ENCODE measurements around the gene OVOL2. TPM values are rescaled to one million over a fixed set of nuclear protein-coding genes. Genes with fewer than 3 reads are reported as not detected.

Gene OVOL2
- total and polyA plus RNA-seq, 4 donors: 0.13 to 0.17 TPM; not detected in 2

DNA sequence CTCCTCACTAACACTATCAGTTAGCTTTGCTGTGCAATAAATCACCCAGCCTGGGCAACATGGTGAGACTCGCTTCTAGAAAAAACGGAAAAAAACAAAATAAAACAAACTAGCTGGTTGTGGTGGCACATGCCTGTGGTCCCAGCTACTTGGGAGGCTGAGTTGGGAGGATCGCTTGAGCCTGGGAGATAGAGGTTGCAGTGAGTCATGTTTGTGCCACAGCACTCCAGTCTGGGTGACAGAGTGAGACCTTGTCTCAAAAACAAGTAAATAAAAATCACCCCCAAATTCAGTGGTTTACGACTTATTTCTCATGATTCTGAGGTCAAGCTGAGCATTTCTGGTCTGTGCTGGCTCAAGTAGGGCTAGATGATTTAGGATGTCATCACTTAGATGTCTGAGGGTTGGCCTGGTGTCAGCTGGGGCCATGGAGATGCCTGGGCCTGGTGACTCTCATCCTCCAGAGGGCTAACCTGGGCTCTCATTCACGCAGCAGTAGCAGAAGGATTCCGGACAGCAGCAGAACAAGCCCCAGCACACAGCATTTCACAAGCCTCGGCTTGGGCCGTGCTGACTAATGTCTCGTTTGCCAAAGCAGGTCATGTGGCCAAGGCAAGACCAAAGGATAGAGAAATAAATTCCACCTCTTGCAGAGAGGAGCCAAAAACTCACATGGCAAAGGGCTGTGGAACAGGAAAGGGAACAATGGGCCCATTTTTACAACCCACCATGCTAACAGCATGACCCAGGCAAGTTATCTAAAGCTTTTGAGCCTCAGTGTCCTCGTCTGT, 56.4 kb downstream of the OVOL2 start:
- TF ChIP-seq, protein P1, sequence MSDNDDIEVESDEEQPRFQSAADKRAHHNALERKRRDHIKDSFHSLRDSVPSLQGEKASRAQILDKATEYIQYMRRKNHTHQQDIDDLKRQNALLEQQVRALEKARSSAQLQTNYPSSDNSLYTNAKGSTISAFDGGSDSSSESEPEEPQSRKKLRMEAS (IDR thresholded peaks at IDR 0.05): peak; percentile 79
- no peak for TF ChIP-seq EGR1 (IDR thresholded peaks at IDR 0.05; ENCODE audit: low read depth in 2 of 2)
- TF ChIP-seq, protein P2, sequence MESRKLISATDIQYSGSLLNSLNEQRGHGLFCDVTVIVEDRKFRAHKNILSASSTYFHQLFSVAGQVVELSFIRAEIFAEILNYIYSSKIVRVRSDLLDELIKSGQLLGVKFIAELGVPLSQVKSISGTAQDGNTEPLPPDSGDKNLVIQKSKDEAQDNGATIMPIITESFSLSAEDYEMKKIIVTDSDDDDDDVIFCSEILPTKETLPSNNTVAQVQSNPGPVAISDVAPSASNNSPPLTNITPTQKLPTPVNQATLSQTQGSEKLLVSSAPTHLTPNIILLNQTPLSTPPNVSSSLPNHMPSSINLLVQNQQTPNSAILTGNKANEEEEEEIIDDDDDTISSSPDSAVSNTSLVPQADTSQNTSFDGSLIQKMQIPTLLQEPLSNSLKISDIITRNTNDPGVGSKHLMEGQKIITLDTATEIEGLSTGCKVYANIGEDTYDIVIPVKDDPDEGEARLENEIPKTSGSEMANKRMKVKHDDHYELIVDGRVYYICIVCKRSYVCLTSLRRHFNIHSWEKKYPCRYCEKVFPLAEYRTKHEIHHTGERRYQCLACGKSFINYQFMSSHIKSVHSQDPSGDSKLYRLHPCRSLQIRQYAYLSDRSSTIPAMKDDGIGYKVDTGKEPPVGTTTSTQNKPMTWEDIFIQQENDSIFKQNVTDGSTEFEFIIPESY (IDR thresholded peaks at IDR 0.05): peak; percentile 13
- TF ChIP-seq, protein P3, sequence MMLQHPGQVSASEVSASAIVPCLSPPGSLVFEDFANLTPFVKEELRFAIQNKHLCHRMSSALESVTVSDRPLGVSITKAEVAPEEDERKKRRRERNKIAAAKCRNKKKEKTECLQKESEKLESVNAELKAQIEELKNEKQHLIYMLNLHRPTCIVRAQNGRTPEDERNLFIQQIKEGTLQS (IDR thresholded peaks at IDR 0.05): no peak
- peak in 1 of 2 donors; percentile 58 for TF ChIP-seq RXRA (IDR thresholded peaks at IDR 0.05)
- peak; percentile 49 for TF ChIP-seq SP1 (IDR thresholded peaks at IDR 0.05)
- no peak for TF ChIP-seq TAF1 (conservative IDR thresholded peaks at IDR 0.05)
- TF ChIP-seq JUND (IDR thresholded peaks at IDR 0.05): peak; percentile 24 to 53
- TF ChIP-seq HNF4A (conservative IDR thresholded peaks at IDR 0.05): peak; percentile 49 to 66
- peak; percentile 43 for TF ChIP-seq YY1 (IDR thresholded peaks at IDR 0.05)
- TF ChIP-seq RAD21 (IDR thresholded peaks at IDR 0.05): peak; percentile 6 to 46
- TF ChIP-seq, protein P4, sequence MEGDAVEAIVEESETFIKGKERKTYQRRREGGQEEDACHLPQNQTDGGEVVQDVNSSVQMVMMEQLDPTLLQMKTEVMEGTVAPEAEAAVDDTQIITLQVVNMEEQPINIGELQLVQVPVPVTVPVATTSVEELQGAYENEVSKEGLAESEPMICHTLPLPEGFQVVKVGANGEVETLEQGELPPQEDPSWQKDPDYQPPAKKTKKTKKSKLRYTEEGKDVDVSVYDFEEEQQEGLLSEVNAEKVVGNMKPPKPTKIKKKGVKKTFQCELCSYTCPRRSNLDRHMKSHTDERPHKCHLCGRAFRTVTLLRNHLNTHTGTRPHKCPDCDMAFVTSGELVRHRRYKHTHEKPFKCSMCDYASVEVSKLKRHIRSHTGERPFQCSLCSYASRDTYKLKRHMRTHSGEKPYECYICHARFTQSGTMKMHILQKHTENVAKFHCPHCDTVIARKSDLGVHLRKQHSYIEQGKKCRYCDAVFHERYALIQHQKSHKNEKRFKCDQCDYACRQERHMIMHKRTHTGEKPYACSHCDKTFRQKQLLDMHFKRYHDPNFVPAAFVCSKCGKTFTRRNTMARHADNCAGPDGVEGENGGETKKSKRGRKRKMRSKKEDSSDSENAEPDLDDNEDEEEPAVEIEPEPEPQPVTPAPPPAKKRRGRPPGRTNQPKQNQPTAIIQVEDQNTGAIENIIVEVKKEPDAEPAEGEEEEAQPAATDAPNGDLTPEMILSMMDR (IDR thresholded peaks at IDR 0.05; ENCODE audit: low read depth, low read length, missing input control): peak; percentile 28
- Histone ChIP-seq H3K27me3 (ENCODE audit: control insufficient read depth in 4 of 4, insufficient read depth in 4 of 4, low read length in 3 of 4) (no peaks in the 10 kb centered on the region), H3K36me3 (ENCODE audit: control insufficient read depth in 4 of 4, insufficient read depth in 3 of 4, low read depth in 1 of 4, low read length in 3 of 4) (no peaks in the 10 kb centered on the region), H3K9ac (ENCODE audit: low read depth in 1 of 2, low read length in 2 of 2) (no peak overlapping the region), H3K4me3 (ENCODE audit: low read depth in 1 of 3, low read length in 3 of 3) (no peak overlapping the region), H3K9me3 (ENCODE audit: control insufficient read depth in 4 of 4, low read length in 3 of 4) (no peaks in the 10 kb centered on the region), H3K4me1 (ENCODE audit: control insufficient read depth in 4 of 4, insufficient read depth in 4 of 4, low read length in 3 of 4) (peaks cover 0 to 6% (median 2%) of the 10 kb centered on the region in 4 donors), H3K27ac (ENCODE audit: low read depth in 1 of 2, low read length in 2 of 2) (peak overlapping the region in 1 of 2 donors; percentile 1)
- DNase-seq (ENCODE audit: low spot score): no peak
- 61% methylated on average over 10 of the region's 10 CpGs for WGBS

DNA sequence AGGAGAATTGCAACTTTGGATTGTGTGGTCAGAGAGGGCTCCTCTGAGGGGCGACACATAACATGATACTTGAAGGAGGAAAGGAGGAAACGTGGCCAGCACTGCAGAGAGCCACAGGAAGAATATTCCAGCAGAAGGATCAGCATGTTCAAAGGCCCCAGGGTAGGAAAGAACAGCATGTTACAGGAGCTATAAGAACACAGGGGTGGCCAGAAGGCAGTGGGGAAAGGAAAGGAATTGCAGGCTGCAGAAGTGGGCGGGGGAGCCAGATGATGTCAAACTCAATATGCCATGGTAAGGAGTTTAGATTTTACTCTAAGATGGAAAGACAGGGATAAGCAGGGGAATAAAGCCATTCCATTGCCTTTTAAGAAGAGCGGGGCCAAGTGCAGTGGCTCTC, 58.1 kb downstream of the OVOL2 start:
- no peak for DNase-seq (ENCODE audit: low spot score)
- no peak overlapping the region for H3K9ac ChIP-seq (ENCODE audit: low read depth in 1 of 2, low read length in 2 of 2)
- no peak overlapping the region for H3K4me3 ChIP-seq (ENCODE audit: low read depth in 1 of 3, low read length in 3 of 3)
- H3K9me3 ChIP-seq (ENCODE audit: control insufficient read depth in 4 of 4, low read length in 3 of 4): no peaks in the 10 kb centered on the region
- H3K36me3 ChIP-seq (ENCODE audit: control insufficient read depth in 4 of 4, insufficient read depth in 3 of 4, low read depth in 1 of 4, low read length in 3 of 4): no peaks in the 10 kb centered on the region
- peaks cover 0 to 8% (median 4%) of the 10 kb centered on the region in 4 donors for H3K4me1 ChIP-seq (ENCODE audit: control insufficient read depth in 4 of 4, insufficient read depth in 4 of 4, low read length in 3 of 4)
- H3K27ac ChIP-seq (ENCODE audit: low read depth in 1 of 2, low read length in 2 of 2): no peak overlapping the region
- WGBS: 93% methylated on average over 4 of the region's 4 CpGs
- H3K27me3 ChIP-seq (ENCODE audit: control insufficient read depth in 4 of 4, insufficient read depth in 4 of 4, low read length in 3 of 4): no peaks in the 10 kb centered on the region
- TF ChIP-seq, protein P1 (IDR thresholded peaks at IDR 0.05): no peak
- TF ChIP-seq, protein P3 (IDR thresholded peaks at IDR 0.05): no peak
- no peak for TF ChIP-seq SP1 (IDR thresholded peaks at IDR 0.05)
- no peak for TF ChIP-seq HNF4G (IDR thresholded peaks at IDR 0.05)
- TF ChIP-seq FOXA1 (IDR thresholded peaks at IDR 0.05): no peak
- no peak for TF ChIP-seq HNF4A (conservative IDR thresholded peaks at IDR 0.05)
- no peak for TF ChIP-seq GABPA (IDR thresholded peaks at IDR 0.05 in 1 of 2, conservative IDR thresholded peaks at IDR 0.05 in 1 of 2)
- TF ChIP-seq TAF1 (conservative IDR thresholded peaks at IDR 0.05): no peak
- TF ChIP-seq RXRA (IDR thresholded peaks at IDR 0.05): no peak
- TF ChIP-seq EGR1 (IDR thresholded peaks at IDR 0.05; ENCODE audit: low read depth in 2 of 2): no peak
- no peak for TF ChIP-seq JUND (IDR thresholded peaks at IDR 0.05)
- TF ChIP-seq, protein P5, sequence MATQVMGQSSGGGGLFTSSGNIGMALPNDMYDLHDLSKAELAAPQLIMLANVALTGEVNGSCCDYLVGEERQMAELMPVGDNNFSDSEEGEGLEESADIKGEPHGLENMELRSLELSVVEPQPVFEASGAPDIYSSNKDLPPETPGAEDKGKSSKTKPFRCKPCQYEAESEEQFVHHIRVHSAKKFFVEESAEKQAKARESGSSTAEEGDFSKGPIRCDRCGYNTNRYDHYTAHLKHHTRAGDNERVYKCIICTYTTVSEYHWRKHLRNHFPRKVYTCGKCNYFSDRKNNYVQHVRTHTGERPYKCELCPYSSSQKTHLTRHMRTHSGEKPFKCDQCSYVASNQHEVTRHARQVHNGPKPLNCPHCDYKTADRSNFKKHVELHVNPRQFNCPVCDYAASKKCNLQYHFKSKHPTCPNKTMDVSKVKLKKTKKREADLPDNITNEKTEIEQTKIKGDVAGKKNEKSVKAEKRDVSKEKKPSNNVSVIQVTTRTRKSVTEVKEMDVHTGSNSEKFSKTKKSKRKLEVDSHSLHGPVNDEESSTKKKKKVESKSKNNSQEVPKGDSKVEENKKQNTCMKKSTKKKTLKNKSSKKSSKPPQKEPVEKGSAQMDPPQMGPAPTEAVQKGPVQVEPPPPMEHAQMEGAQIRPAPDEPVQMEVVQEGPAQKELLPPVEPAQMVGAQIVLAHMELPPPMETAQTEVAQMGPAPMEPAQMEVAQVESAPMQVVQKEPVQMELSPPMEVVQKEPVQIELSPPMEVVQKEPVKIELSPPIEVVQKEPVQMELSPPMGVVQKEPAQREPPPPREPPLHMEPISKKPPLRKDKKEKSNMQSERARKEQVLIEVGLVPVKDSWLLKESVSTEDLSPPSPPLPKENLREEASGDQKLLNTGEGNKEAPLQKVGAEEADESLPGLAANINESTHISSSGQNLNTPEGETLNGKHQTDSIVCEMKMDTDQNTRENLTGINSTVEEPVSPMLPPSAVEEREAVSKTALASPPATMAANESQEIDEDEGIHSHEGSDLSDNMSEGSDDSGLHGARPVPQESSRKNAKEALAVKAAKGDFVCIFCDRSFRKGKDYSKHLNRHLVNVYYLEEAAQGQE (IDR thresholded peaks at IDR 0.05): no peak
